ENCODE data around the gene DNAJC6.

Gene DNAJC6

DNA sequence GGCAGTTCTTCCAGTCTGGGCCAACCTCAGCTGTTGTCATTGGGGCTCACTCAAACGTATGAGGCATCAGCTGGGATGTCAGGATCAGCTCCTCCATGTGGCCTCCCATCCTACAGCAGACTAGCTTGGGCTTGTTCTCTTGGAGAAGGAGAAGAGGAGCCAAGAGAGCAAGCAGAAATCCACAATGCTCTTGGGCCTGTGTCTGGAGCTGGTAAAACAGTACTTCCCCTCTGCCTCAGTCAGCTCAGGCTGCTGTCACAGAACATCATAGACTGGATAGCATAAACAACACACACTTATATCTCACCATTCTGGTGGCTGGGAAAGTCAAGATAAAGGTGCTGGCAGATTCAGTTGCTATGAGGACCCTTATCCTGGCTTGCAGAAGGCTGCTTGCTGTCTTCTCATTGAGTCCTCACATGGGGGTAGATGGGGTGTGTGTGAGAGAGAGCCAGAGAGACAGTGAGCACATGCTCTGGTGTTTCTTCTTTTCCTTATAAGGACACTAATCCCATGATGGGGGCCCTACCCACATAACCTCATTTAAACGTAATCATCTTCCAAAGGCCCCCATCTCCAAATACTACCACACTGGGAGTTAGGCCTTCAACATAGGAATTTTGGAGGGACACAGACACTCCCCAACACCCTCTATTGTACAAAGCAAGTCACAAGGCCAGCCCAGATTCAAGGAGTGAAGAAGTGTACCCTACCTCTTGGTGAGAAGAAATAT lies 16.3 kb upstream of the DNAJC6 start:
- DNase-seq (ENCODE audit: low read depth in 2 of 3, low spot score in 1 of 3), result no peak

DNA sequence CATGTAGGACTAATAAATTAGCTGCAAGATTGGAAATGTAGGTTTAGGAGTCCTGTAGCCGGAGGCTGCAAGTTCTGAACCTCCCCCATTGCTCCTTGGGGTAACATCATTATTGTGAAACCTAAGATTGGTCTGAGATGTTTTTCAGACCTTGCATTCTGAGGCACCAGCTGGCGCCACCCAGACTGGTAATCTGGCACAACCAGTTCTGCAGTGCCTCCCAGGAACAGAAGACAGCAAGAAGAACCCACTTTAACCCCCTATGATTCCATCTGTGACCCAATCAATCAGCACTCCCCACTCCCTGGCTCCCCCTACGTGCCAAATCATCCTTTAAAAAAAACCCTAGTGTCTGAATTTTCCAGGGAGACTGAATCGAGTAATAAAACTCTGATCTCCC lies 11.6 kb upstream of the DNAJC6 start:
- DNase-seq (ENCODE audit: low read depth in 2 of 3, low spot score in 1 of 3), result no peak

DNA sequence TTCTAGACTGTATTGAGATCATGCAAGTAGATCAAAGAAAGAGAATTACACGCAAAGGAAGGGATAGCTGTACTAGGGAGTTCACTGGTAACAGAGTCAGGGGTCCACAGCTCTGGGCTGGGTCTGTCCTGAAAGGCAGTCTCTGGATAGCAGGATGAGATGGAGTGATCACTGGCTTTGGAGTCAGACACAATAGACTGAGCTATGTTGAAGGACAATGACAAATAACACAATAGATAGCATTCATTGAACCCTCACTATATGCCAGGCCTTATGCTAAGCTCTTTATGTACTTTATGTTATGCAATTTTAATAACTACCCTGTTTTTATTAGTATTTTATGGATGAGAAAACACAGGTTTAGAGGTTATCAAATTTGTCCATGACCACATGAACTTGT lies 10.0 kb upstream of the DNAJC6 start:
- no peak for DNase-seq (ENCODE audit: low read depth in 2 of 3, low spot score in 1 of 3)

DNA sequence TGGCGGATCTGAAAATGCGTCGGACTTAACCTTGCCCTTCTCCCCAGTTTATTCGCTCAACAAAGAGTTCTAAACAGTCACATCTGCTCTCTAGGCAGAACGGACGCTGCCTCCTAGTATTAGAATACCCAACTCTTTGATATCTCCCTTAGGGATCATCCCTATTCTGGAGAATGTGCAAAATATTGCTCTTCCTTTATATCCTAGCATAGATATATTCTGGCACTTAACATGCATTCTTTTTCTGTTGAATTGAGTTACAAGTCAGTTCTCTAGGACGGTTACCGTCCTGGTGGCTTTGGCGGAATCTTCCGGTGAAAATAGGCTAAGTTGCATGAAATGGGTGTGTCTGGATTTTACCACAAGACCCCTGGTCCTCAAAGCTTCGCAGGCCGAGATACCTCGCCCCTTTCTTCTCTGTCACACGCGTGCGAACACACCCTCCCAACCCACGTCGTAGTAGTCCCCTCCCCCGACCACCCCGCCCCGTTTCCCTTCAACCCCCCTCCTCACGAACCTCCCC lies 501 bp upstream of the DNAJC6 start:
- DNase-seq (ENCODE audit: low read depth in 2 of 3, low spot score in 1 of 3), result no peak

DNA sequence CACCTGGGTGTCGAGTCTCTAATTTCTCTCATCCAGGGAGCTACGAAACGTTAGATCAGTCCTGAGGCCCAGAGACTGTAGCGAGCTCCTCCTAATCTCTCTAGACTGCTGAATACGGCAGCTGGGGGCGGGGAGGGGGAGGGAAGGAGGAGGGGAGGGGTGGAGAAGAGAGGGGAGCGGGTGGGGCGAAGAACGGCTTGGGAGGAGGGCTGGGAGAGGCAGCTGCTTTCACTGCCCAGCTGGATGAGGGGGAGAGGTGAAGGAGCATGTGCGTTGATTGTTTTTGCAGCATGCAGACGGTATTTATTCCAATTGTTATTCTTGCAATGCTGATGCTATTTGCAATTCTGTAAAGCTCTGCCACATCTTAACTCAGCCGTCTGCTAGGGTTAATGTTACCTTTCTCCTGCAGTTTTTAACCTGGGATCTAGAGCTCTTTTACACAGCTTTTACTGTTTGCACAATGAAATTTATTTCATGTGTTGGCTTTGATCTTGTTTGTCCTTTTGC lies 790 bp downstream of the DNAJC6 start:
- no peak for DNase-seq (ENCODE audit: low read depth in 2 of 3, low spot score in 1 of 3)

DNA sequence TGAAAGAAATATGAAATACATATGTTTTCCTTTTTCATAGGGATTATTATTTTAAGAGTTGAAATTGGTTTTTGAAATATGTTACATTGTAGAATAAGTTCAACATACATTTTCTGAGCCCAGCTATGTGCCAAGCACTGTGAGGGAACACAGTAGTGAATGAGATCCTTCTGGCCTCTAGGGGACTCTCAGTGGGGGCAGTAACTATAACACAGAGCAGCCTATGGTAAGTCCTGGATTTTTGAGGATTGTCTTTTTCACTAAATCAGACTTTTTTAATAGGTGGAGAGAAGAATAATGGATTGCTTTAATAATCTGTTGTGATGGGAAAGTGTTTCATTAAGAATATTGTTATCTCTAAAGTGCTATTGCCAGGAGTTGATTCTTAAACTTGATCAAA lies 2.4 kb downstream of the DNAJC6 start:
- DNase-seq (ENCODE audit: low read depth in 2 of 3, low spot score in 1 of 3), result no peak

DNA sequence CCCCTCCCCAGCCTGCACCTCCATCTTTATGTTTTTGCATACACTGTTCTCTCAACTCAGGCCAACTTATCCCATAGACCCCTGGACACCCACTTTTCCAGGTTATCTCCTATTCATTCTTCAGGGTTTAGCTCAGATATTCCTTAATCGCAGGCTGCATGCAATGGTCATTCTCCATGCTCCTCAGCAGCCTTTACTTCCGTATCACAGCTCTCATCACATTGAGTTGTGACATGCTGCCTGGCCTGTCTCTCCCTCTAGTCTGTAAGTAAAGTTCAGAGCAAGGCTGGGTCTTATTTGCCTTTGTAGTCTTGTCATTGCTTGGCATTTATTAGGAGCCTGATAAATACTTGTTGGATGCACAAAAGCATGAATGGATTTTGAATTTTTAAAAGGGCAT lies 6.9 kb downstream of the DNAJC6 start:
- no peak for DNase-seq (ENCODE audit: low read depth in 2 of 3, low spot score in 1 of 3)

DNA sequence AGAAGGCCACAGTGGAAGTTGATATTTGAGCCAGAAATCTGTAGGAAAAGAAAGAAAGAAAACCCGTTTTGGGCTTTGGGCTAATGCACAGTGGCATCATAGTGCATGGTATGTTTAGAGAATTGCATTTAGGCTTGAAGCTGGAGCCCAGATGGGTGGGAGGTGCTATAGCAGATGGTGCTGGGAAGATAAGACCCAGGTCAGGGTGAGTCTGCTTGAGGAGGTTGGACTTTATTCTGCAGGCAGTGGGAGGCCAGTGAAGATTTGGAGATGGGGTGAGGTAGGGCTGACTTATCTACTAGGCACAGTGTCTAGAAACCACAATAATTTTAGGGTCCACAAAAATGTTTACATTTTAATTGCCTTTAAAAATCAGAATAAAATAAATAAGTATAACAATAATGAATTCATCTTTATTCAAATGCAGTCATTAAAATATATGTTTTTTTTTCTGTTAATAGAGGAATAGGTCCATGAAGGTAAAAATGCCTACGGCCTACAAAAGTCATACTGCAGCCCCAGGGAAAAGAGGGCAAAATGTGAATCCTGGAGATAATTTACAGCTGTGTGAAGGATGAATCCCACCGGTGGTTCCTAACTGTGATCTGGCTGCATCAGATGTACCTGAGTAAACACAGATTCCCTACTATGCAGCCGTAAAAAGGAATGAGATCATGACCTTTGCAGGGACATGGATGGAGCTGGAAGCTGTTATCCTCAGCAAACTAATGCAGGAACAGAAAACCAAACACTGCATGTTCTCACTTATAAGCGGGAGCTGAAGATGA lies 8.7 kb downstream of the DNAJC6 start:
- no peak for DNase-seq (ENCODE audit: low read depth in 2 of 3, low spot score in 1 of 3)

DNA sequence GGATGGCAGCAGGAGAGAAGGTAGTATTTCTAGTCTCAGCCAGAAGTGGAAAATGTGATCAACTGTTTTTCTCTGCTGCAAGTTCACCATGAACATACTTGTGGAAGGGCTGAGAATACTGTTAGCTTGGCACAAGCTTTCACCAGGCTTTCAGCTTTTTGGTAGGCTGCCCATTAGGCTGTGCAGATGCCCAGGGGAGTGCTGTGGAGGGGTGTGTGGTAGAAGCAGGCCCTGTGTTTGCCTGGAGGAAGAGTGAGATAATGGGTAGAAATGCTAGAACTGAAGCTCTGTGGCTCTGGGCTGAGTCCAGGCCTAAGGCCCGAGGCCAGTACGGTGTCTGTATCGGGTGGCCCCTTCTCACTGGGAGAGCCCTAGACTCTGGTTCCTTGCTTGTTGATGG lies 9.8 kb downstream of the DNAJC6 start:
- DNase-seq (ENCODE audit: low read depth in 2 of 3, low spot score in 1 of 3), result no peak

DNA sequence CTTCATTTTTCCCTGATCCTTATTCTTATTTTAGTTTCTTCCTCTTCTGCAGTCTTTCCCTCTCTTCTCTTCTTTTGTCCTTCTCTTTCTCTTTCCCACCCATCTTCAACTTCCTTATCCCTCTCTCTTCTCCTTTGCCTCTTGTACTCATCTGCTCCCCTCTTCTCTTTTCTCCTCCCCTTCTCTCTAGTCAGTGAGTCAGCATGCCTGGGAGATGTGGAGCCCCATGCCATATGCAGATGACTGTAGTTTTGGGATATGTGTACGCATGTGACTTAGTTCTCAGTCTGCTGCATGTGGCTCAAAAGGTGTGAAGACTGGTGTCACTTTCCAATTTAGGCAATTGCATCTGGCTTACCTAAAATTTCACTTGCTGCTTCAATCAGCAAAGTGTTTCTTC lies 10.4 kb downstream of the DNAJC6 start:
- no peak for DNase-seq (ENCODE audit: low read depth in 2 of 3, low spot score in 1 of 3)

DNA sequence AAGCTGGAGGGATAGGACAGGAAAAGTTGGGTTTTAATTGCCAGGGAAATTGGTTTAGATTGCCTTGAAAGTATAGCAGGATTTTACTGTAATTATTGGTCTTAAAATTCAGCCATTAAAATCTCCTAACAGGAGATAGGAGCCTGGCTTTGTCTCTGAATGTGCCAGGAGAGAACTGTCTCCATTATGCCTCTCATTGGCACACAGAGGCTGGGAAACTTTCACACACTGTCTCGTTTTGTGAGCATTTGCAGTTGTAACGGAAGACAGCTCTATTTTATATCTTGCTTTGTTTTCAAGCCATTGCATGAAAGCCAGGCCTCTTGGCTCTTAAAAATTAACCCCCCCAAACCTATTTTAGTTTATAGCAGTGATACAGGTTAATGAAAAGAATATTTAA lies 12.5 kb downstream of the DNAJC6 start:
- DNase-seq (ENCODE audit: low read depth in 2 of 3, low spot score in 1 of 3), result no peak

DNA sequence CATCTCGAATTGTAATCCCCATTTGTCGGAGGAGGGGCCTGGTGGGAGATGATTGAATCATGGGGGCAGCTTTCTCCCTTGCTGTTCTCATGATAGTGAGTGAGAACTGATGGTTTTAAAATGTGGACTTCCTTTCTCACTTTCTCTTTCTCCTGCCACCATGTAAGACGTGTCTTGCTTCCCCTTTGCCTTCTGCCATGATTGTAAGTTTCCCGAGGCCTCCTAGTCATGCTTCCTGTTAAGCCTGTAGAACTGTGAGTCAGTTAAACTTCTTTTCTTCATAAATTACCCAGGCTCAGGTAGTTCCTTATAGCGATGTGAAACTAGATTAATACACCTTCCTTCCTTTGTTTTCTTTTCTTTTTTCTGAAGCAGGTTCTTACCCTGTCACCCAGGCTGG lies 13.9 kb downstream of the DNAJC6 start:
- no peak for DNase-seq (ENCODE audit: low read depth in 2 of 3, low spot score in 1 of 3)

DNA sequence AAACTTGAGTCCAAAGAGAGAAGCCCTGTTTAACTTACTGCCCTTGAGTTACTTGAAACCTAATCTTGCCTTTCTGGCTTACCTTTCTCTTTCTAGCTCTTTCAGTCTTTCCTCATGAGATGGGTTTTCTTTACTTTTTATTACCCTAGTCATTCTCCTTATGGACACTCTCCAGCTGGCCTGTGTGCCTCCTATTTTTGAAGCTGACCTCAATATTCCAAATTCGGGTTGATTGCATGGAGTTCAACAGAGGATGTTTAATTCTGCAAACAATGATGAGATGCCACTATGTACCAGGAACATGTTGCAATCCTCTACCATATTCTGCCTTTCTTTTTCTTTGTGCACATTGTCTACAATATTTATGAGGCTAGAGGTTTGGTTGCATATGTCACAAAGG lies 20.7 kb downstream of the DNAJC6 start:
- no peak for DNase-seq (ENCODE audit: low read depth in 2 of 3, low spot score in 1 of 3)

DNA sequence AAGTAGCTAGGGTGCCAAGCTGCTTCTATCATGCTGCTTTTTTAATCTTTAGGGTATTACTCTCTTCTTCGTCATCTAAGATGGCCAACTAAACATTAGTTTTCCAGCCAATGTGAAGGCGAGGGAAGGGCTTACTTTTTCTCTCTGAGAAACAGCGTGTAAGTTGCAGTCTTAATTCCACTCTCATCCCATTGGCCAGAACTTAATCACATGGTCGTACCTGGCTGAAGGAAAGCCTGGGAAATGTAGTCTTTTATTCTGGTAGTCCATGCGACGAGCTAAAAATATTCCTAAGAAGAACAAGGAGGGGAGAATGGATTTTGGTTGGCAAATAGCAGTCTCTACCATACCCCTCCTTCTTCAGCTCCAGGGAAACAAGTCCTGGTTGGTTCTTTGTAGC lies 21.5 kb downstream of the DNAJC6 start:
- DNase-seq (ENCODE audit: low read depth in 2 of 3, low spot score in 1 of 3), result no peak

DNA sequence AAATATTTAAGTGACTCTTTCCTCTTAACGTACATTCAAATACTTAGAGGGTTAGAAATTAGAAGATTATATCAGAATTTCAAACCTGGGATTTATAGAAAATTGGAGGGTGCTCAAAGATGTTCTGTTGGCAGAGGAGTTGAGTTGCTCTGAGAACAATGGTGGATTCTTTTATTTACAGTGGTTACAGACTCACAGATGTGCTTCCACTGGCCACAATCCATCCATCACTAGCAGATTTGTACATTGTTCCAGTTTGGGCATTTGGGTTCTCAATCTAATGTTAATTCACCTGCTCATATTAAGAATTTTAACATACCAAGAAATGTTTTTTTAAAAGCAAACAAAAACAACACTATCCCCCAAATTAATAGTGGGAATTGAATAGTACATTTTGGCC lies 23.5 kb downstream of the DNAJC6 start:
- DNase-seq (ENCODE audit: low read depth in 2 of 3, low spot score in 1 of 3), result no peak

DNA sequence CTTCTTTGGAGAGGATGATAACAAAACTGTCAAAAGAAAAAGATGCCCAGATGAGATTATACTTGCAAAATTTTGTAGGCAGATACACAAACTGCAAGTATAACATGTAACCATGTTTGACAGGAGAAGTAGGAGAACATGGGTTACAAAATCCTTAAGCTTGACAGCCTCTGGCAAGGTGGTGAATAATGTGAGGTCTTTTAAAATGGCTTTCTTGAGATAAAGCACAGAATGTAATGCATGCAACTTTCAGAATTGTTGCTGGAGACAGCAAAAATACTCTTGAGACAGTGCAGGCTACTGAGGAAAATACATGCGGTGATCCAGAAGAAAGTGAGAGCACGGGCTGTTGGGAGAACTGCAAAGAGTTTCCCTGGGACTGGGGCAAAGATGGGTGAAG lies 24.7 kb downstream of the DNAJC6 start:
- DNase-seq (ENCODE audit: low read depth in 2 of 3, low spot score in 1 of 3), result no peak

DNA sequence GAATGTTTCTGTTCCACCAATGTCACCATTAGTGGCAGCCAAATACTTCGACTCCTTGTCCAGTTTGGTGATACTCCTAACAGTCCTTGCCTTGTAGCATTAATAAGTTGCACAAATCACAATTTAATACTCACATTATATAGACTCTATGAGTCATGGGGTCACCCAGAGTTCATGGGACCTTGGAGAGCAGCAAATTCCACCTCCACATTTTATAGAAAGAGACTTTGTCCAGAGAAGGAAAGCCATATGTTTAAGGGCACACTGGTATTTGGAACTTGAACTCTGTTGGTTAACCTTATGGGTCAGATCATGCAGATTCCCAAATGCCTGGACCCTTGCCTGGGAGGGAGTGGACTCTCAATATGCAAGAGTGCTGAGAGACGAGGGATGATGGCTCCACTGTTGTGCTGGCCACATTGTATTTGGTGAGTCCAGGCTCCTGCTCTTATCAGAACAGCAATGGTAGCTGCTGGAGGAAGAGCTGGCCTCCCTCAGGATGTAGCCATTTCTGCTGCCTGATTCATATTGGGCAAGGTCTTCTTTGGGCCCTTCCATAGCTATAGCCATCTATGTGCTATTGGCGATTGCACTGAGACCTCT lies 30.6 kb downstream of the DNAJC6 start:
- DNase-seq (ENCODE audit: low read depth in 2 of 3, low spot score in 1 of 3), result no peak

DNA sequence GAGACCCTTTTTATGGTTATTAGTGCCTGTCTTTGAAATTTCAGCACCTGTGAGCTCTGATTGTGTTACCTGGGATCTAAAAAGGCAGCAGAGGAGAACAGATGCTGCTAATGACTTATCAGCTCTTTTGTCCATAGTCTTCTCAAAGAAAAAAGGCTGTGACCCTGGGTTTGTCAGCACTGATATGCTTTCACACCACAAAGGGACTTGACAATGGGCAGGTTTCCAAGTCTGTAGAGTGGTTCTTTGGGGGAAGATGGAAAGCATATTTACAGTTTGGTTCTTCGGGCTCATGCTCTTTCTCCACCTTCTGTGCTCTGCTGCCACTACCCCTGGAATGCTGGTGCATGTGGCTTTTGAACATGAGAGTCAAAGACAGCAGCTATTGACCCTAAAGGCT lies 32.0 kb downstream of the DNAJC6 start:
- no peak for DNase-seq (ENCODE audit: low read depth in 2 of 3, low spot score in 1 of 3)

DNA sequence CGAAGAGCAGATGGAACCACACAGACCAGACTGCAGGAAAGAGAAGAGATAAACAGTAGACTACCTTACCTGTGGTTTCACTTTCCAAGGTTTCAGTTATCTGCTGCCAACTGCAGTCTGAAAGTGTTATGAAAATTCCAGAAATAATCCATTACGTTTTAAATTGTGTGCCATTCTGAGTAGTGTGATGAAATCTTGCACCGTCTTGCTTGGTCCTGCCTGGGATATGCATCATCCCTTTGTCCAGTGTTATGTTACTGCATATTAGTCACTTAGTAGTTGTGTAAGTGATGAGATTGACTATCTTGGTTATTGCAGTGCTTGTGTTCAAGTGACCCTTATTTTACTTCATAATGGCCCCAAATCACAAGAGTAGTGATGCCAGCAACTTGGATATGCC lies 33.9 kb downstream of the DNAJC6 start:
- no peak for DNase-seq (ENCODE audit: low read depth in 2 of 3, low spot score in 1 of 3)

DNA sequence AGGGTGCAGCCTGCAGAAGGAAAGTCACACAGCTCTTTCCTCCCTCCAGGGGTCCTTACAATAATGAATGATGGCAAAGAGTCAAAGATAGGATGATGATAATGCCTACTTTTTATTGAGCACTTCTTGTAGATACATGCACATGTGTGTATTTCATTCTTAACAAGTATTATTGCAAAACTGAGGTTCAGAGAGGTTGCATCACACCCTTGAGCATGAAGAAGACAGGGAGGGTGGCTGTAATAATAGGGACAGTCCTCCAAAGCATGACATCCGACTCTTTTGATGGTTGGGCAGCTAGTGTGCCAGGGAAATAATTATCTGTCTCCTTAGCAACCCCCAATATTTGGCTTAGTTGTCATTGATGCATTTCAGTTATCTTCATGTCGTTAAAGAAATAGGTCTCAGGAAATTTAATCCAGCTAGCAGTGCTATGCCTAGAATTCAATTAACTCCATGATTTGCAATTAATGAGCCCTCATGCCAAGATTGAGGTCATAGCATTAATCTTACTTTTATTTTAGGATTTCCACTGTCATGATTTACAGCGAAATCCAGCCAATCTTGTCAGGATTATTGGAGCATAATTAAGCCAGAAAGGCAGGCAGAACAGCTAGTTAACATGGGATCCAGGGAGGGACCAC lies 35.0 kb downstream of the DNAJC6 start:
- DNase-seq (ENCODE audit: low read depth in 2 of 3, low spot score in 1 of 3), result no peak

DNA sequence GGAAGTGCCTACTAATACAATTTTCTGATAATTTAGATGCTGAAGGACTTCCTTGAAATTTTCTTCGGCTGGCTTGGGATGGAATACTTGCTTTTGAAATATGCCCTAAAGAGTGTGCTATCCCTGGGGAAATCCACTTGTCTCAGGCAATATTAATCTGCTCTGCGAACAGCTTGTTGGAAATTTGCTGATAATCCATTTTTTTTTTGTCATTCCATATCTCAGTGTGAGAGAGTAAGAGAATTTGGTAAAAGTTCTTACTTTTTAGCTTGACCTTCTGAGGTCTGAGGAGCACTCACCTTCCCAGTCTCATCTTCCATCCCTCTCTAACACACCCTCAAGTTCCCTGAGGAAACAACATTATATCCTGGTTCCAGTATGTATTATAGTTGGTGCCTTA lies 36.8 kb downstream of the DNAJC6 start:
- no peak for DNase-seq (ENCODE audit: low read depth in 2 of 3, low spot score in 1 of 3)

Data from stimulated activated CD4-positive, alpha-beta T cell treated with anti-CD3 and anti-CD28 coated beads, Interleukin-12 subunit alpha, Interleukin-12 subunit beta, amount 100 ng/mL, for 48 hours (primary cell).